Epidermal melanocyte (primary cell): ENCODE measurements around the gene DHX40.
"Not testable (repeated sequence)": the region's sequence is repeated elsewhere in the genome, so short reads cannot be mapped to it uniquely, and the experiment has no call there.

Source experiments
- DNase-seq: peaks from one replicate; pipeline ENCODE4 v3.0.0; 2011; ENCODE audit warnings: low spot score; ENCODE audit not compliant: insufficient read length

The DHX40 gene

GRCh38 chr17:59629174-59629573 lies 63.8 kb downstream of the DHX40 start:
- no peak for DNase-seq

- no peak for DNase-seq
These were observed 65.9 kb downstream of the DHX40 start for GRCh38 chr17:59631276-59631675.

GRCh38 chr17:59632398-59632797 lies 67.0 kb downstream of the DHX40 start:
- DNase-seq = no peak

DNA sequence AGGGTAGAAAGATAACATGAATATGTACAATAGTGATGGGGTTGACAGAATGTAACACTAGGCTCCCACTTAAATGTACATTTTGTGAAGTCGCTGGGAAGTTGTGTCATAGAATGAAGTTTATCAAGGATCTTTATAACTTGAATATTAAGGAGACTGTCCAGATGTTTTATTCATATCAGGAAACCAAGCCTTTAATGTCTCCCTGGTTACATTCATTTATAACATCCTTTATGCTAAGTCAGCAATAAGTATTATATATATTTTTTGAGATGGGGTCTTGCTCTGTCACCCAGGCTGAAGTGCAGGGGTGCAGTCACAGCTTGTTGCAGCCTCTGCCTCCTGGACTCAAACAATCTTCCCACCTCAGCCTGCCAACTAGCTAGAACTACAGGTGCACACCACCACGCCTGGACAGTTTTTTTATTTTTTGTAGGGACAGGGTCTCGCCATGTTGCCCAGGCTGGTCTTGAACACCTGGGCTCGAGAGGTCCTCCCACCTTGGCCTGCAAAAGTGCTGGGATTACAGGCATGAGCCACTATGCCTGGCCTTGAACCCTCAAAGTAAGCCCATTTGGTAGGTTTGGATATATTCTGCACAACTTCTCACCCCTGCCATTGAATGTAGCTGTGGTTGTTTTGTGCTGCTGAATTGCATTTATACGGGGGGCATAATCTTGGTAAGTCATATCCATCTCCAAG lies 68.4 kb downstream of the DHX40 start:
- no peak for DNase-seq

DNA sequence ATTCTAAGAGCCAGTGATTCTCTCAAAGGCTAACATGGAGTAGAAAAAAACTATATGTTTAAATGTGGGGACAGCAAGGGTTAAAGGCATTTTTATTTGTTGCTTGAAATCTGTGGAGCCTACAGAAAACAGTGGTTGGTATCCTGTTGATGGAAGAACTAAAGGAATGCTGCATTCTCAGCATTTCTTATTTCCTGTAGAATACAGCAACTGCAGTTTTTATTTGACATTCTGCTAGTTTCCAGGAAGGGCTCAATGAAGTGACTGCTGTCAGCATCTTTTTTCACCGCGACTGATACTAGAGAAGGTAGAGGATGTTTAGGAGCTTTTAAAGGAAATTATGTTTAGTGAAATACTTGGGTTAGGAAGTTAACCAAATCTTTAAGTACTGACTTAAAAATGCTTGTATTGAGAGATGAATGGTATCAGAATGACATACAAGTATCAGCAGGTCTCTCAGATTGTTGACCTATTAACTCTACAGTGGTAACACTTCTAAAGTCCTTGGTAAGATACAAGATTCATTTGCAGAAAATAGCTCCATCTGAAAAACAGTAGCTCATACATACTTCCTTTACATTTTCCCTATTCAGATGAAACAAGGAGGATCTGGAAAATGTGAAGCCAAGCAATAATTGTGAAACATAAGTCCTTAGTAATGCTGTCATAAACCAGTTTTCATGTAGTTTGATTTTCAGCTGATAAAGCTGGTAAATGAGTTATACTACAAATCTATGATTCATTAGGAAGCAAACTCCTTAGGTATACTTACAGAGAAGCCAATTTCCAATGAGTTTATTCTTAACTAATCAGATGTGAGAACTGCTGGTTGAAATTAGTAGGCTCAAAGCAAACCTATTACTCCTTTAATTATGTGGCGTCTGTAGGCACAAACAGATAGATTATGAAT lies 69.5 kb downstream of the DHX40 start:
- no peak for DNase-seq

DNA sequence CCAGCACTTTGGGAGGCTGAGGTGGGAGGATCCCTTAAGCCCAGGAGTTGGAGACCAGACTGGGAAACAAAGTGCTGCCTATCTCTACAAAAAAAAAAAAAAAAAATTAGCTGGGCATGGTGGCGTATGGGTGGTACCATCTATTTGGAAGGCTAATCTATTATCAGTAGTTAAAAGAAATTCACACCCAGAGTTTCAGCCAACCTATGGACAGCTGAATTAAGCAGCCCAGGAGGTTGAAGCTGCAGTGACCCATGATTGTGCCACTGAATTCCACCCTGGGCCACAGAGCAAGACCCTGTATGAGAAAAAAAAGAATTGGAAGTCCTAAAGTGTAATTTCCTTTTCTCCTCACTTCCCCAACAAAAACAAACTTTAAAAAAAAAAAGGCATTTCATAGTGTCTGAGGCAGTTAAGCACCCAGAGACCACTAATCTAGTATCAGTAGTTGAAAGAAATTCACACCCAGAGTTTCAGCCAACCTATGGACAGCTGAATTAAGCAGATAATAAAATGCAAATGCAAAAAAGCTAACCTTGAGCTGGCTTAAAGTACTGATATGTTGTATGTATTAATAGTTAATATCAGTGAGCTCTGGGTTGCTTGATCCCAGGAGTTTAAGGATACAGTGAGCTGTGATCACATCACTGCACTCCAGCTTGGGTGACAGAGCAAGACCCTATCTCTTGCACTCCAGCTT lies 72.4 kb downstream of the DHX40 start:
- no peak for DNase-seq

DNA sequence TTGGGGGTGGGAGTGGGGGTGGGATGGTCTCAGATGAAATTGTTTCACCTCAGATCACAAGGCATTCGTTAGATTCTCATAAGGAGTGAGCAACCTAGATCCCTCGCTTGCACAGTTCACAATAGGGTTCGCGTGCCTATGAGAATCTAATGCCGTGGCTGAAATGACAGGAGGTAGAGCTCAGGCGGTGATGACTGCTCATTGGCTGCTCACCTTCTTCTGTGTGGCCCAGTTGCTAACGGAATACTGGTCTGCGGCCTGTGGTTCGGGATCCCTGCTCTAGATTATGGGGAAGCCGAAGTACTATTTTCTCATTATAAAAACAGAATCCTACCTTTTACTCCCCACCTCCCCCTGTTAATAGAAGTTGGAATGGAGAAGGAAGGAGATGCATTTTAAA lies 73.1 kb downstream of the DHX40 start:
- no peak for DNase-seq

DNA sequence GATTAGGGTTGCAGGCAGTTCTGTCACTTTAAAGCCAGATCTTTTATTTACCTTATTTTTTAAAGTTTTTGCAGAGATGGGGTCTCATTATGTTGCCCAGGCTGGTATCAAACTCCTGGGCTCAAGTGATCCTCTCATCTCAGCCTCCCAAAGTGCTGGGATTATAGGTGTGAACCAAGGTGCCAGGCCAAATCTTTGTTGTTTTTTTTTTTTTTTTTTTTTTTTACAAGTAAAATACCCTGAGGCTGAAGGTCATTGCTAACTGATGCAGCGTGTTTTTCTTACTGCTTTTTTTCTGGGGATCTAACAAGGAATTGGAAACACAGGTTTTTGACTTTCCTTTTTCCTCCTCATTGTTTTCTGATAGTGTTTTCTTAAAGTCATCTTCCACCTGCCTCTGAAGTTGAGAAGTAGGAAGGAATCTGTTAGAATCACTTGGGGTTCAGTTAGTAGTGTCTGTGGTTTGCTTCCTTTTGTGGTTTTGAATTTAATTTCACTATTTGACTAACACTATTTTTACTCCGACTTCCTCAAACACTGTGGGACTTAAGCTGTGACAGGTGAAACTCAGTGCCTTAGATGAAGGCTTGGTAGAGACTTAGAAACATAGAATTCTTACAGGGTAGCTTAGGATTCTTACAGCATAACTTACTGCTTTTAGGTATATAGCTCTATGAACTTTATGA lies 76.5 kb downstream of the DHX40 start:
- no peak for DNase-seq

DNA sequence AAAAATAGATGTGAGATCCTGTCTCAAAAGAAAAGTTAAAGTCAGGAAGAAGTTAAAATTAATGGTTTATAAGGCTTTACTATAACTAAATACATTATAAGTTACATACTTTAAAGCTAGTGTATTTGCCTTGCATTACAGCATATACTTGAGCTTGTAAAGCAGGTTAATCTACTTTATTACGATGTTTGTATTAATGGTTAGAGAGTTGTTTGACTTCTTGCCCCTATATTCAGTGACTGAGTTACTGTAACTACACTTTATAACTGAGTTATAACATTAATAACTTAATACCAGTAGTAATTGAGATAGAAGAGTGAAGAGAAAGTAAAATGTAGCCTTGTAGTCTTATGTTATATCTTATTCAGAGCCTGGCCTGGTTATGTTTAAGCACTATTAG lies 77.2 kb downstream of the DHX40 start:
- no peak for DNase-seq

DNA sequence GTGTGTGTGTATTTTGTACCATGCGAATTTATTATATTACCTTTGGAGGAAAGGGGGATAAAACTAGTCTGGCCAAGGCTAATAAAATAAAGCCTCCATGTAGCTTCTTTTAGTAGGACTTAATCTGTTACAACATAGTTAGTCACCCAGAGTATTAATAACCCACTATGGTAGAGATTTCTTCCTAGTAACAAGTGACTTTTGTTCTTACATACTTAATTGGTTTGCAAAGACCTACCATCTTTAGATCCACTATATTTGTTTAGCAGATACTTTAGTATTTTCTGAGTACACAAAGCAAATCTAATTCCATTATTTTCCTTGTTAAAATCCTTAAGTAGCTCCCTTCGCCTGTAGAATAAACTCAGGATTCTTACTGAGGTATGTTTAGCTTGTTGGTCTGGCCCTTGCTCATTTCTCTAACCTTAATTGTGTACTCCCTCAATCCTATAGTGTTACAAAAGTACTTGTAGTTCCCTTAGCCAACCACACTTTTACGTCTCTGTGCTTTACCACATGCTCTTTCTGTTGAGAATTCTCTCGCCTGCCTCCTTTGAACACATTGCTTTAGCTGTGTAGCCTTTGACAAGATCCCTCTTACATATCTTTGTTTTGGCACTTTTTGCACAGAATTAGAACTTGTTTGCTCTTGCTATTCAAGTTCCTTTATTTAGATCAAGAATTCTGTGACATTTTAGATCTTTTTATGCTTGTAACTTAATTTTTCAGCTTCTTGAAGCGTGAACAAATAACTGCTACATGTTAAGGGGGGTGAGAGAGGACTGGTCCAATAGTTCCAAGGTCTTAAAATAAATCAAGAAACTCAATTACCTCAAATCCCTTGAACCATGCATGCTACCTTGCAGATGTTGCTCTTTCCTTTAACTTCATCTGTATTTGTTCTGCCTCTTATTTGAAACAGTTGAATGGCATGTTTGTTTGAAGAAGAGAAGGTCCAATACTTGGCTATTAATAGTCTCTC lies 78.0 kb downstream of the DHX40 start:
- DNase-seq = no peak

- no peak for DNase-seq
These were observed 81.9 kb downstream of the DHX40 start for GRCh38 chr17:59647288-59647687.

DNA sequence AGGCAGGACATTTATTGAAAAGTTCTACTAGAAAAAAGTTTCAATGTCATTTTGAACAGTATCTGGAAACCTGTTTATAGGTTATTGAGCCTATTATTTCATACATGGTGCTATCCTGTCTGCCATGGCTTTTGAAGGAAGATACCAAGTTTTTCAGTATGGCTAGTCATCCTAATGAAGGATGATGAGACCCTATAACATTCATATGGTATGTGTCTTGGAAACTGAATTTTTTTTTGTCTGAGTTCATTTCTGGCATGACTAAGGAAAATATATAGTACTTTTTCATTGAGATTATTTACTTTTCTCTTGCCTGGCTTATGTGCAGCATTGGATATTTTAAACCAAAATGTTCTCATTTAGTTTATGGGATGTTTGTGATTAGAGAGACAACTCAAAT lies 84.5 kb downstream of the DHX40 start:
- DNase-seq = no peak

DNA sequence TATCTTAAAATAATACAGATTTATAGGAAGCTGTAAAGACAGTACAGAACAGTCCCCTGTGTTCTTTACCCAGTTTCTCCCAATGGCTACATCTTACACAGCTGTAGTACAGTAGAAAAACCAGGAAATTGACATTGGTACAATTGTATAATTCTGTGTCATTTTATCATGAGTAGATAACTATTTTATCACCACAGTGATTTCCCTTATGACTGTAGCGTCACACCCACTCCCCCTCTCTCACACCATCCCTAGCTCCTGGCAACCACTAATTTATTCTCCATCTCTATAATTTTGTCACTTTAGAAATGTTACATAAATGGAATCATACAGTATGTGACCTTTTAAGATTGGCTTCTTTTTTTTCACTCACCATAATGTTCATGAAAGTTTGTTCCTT lies 85.2 kb downstream of the DHX40 start:
- DNase-seq = no peak

DNA sequence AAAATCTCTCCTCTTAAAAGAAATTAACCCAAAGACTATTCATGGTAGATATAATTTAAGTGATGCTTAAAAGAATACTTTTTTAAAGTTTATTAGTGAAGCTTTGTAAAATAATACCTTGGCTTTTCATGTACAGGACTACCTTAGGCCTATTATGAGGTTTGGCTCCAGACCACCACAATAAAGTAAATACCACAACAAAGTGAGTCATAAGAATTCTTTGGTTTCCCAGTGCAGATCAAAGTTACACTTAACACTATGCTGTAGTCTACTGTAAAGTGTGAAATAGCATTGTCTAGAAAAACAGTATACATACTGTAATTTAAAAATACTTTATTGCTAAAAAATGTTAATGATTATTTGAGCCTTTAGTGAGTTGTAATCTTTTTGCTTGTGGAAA lies 85.9 kb downstream of the DHX40 start:
- no peak for DNase-seq

DNA sequence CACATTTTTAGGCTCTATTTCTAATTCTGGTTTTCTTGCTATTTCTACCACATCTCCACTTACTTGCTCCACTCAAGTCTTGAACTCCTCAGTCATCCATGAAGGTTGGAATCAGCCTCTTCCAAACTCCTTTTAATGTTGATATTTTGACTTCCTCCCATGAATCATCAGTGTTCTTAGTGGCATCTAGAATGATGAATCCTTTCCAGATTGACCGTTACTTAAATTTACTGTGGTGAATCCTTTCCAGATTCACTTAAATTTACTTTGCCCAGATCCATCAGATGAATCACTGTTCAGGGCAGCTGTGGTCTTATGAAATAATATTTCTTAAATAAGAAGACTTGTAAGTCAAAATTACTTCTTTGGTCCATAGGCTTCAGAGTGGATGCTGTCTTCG lies 86.7 kb downstream of the DHX40 start:
- no peak for DNase-seq

GRCh38 chr17:59656624-59657023 lies 91.2 kb downstream of the DHX40 start:
- not testable (repeated sequence) for DNase-seq
